H1 (cell line): ENCODE results near the gene PLXNB3. TPM values are rescaled to one million over a fixed set of nuclear protein-coding genes. Genes with fewer than 3 reads are reported as not detected.
A peak's percentile ranks its signal among the peaks of the same experiment; 100 is the strongest.

Source experiments
- CTCF ChIA-PET: fragments of 300-600 bp; sonication (Branson Sonifier 250); formaldehyde crosslinking; loops from one replicate; lab custom pipeline; 2021; ENCODE audit not compliant: partially characterized antibody; lab: Charles Lee
- POLR2A ChIA-PET: fragments of 300-600 bp; sonication (Branson Sonifier 250); formaldehyde crosslinking; loops from one replicate; lab custom pipeline; 2021; ENCODE audit warnings: inconsistent platforms; ENCODE audit not compliant: partially characterized antibody; lab: Charles Lee
- DNase-seq, 2 experiments: peaks; one replicate each; pipeline versions ENCODE4 v3.0.0 to v3.0.0-alpha.2; 2010 to 2022; ENCODE audit warnings: low spot score in 2 of 2, low read depth in 1 of 2, mixed read lengths in 1 of 2
- FAIRE-seq: peaks from 2 replicates; lab custom pipeline; 2011; peaks lifted over from hg19 to GRCh38; lab: Jason Lieb, UNC
- H2AFZ ChIP-seq: 2 replicates; pipeline ENCODE4 v1.8.1; 2012; ENCODE audit warnings: low read length, inconsistent platforms
- H2AK5ac ChIP-seq: 2 replicates; pipeline ENCODE4 v1.6.1; 2013; ENCODE audit warnings: low read depth, low read length
- H2BK120ac ChIP-seq: replicated peaks from 2 replicates; pipeline ENCODE3; 2013; ENCODE audit warnings: low read depth, low read length, inconsistent platforms
- H2BK12ac ChIP-seq: 2 replicates; pipeline ENCODE4 v1.6.1; 2013; ENCODE audit warnings: low read depth, low read length
- H2BK15ac ChIP-seq: 2 replicates; pipeline ENCODE4 v1.6.1; 2013; ENCODE audit warnings: low read length
- H2BK20ac ChIP-seq: 2 replicates; pipeline ENCODE4 v1.6.1; 2013; ENCODE audit warnings: low read length
- H2BK5ac ChIP-seq: 2 replicates; pipeline ENCODE4 v1.6.1; 2013; ENCODE audit warnings: low read depth, low read length
- H3K14ac ChIP-seq: 2 replicates; pipeline ENCODE4 v1.6.1; 2013; ENCODE audit warnings: inconsistent platforms; ENCODE audit not compliant: insufficient read length
- H3K18ac ChIP-seq: 2 replicates; pipeline ENCODE4 v1.6.1; 2013; ENCODE audit warnings: low read length; ENCODE audit errors: extremely low read depth
- H3K23ac ChIP-seq: 2 replicates; pipeline ENCODE4 v1.6.1; 2013; ENCODE audit warnings: inconsistent platforms; ENCODE audit not compliant: insufficient read length
- H3K23me2 ChIP-seq: 2 replicates; pipeline ENCODE4 v1.6.1; 2013; ENCODE audit warnings: low read depth, low read length
- H3K27ac ChIP-seq: 2 replicates; pipeline ENCODE4 v1.6.1; 2011; ENCODE audit warnings: low read depth, low read length, inconsistent platforms
- H3K27me3 ChIP-seq, 4 experiments: replicated peaks in 1 of 4; 1 replicate in 1 of 4; 2 replicates in 3 of 4; pipeline versions ENCODE4 v1.6.1 to v1.8.1; 2011 to 2013; ENCODE audit warnings: low read length in 3 of 4, mild to moderate bottlenecking in 3 of 4, inconsistent platforms in 2 of 4, mixed read lengths in 2 of 4, moderate library complexity in 1 of 4; ENCODE audit not compliant: control insufficient read depth in 3 of 4, insufficient read depth in 3 of 4; ENCODE audit errors: extremely low read depth in 1 of 4
- H3K36me3 ChIP-seq, 4 experiments: 2 replicates each; pipeline versions ENCODE4 v1.6.1 to v1.8.1; 2011 to 2013; ENCODE audit warnings: mild to moderate bottlenecking in 4 of 4, low read length in 3 of 4, moderate library complexity in 2 of 4, control low read depth in 1 of 4, inconsistent platforms in 1 of 4; ENCODE audit not compliant: insufficient read depth in 4 of 4, control insufficient read depth in 2 of 4
- H3K4ac ChIP-seq: replicated peaks from 2 replicates; pipeline ENCODE3; 2013; ENCODE audit warnings: low read length, low read depth, mixed read lengths, inconsistent platforms; ENCODE audit not compliant: insufficient read length
- H3K4me1 ChIP-seq, 4 experiments: replicated peaks in 1 of 4; 1 replicate in 1 of 4; 2 replicates in 3 of 4; pipeline versions ENCODE4 v1.6.1 to v1.8.1; 2011 to 2013; ENCODE audit warnings: low read length in 3 of 4, inconsistent platforms in 2 of 4, mixed read lengths in 1 of 4; ENCODE audit not compliant: insufficient read depth in 4 of 4, control insufficient read depth in 3 of 4
- H3K4me2 ChIP-seq, 2 experiments: 2 replicates each; pipeline versions ENCODE4 v1.6.1 to v1.8.1; 2011 to 2013; ENCODE audit warnings: low read depth in 2 of 2, low read length in 2 of 2, control low read depth in 1 of 2, inconsistent platforms in 1 of 2, mild to moderate bottlenecking in 1 of 2; ENCODE audit not compliant: insufficient read depth in 1 of 2
- H3K4me3 ChIP-seq, 4 experiments: fragments of 200-600, 300-600 bp in 1 of 4; sonication (generic), shearing (Covaris generic), sonication (Bioruptor Twin) in 1 of 4; 2 replicates each; pipeline versions ENCODE4 v1.5.1 to v1.8.1; 2011 to 2016; ENCODE audit warnings: low read length in 4 of 4, low read depth in 3 of 4, control low read depth in 2 of 4, inconsistent platforms in 2 of 4, mild to moderate bottlenecking in 2 of 4, mixed read lengths in 1 of 4, moderate library complexity in 1 of 4; ENCODE audit not compliant: insufficient read depth in 2 of 4; ENCODE audit errors: extremely low read depth in 1 of 4
- H3K56ac ChIP-seq: replicated peaks from 2 replicates; pipeline ENCODE3; 2013; ENCODE audit warnings: low read depth, mild to moderate bottlenecking, mixed read lengths, low read length, inconsistent platforms; ENCODE audit not compliant: insufficient read length
- H3K79me1 ChIP-seq: 2 replicates; pipeline ENCODE4 v1.6.1; 2013; ENCODE audit warnings: low read depth, low read length, control low read depth
- H3K79me2 ChIP-seq, 2 experiments: 2 replicates each; pipeline versions ENCODE4 v1.6.1 to v1.8.1; 2012 to 2013; ENCODE audit warnings: low read length in 2 of 2, mild to moderate bottlenecking in 2 of 2, inconsistent platforms in 1 of 2; ENCODE audit not compliant: insufficient read depth in 2 of 2, control insufficient read depth in 1 of 2
- H3K9ac ChIP-seq, 4 experiments: replicated peaks in 1 of 4; 1 replicate in 1 of 4; 2 replicates in 3 of 4; pipeline versions ENCODE4 v1.6.1 to v1.8.1; 2011 to 2013; ENCODE audit warnings: low read depth in 3 of 4, low read length in 3 of 4, control low read depth in 2 of 4, mild to moderate bottlenecking in 2 of 4, moderate library complexity in 2 of 4, inconsistent platforms in 1 of 4; ENCODE audit errors: extremely low read depth in 1 of 4
- H3K9me3 ChIP-seq, 2 experiments: 2 replicates each; pipeline versions ENCODE4 v1.6.1 to v1.8.1; 2012 to 2013; ENCODE audit warnings: mild to moderate bottlenecking in 2 of 2, moderate library complexity in 2 of 2, control low read depth in 1 of 2, inconsistent platforms in 1 of 2, low read depth in 1 of 2, low read length in 1 of 2, mixed read lengths in 1 of 2; ENCODE audit not compliant: insufficient read depth in 2 of 2
- H4K20me1 ChIP-seq, 2 experiments: replicated peaks in 1 of 2; 2 replicates each; pipeline versions ENCODE3 to v1.8.1; 2011 to 2013; ENCODE audit warnings: inconsistent platforms in 2 of 2, low read length in 2 of 2, mild to moderate bottlenecking in 1 of 2; ENCODE audit not compliant: insufficient read depth in 2 of 2, control insufficient read depth in 1 of 2
- H4K5ac ChIP-seq: 2 replicates; pipeline ENCODE4 v1.6.1; 2013; ENCODE audit warnings: low read length, low read depth, mixed read lengths, inconsistent platforms; ENCODE audit not compliant: insufficient read length
- H4K8ac ChIP-seq: 2 replicates; pipeline ENCODE4 v1.8.0; 2013; ENCODE audit warnings: mild to moderate bottlenecking, moderate library complexity, low read length, inconsistent platforms; ENCODE audit not compliant: insufficient read depth; ENCODE audit errors: extremely low read depth
- H4K91ac ChIP-seq: replicated peaks from 2 replicates; pipeline ENCODE3; 2013; ENCODE audit warnings: low read length, mixed read lengths, inconsistent platforms; ENCODE audit not compliant: insufficient read length
- CBX5 ChIP-seq: fragments of 300-800, 300-1000 bp; sonication (generic); IDR thresholded peaks from 2 replicates; pipeline ENCODE4 v1.7.1; 2016; ENCODE audit warnings: antibody characterized with exemption, low read length, low read depth
- CEBPB ChIP-seq: IDR thresholded peaks from 2 replicates; pipeline ENCODE4 v1.6.1; 2012; ENCODE audit warnings: low read depth, low read length
- CHD1 ChIP-seq: IDR thresholded peaks from 2 replicates; pipeline ENCODE4 v1.6.1; 2012; ENCODE audit warnings: low read depth, low read length, improper control_type of control experiment
- FOSL1 ChIP-seq: IDR thresholded peaks from 2 replicates; pipeline ENCODE4 v1.6.1; 2011; ENCODE audit warnings: mild to moderate bottlenecking, low read depth, low read length, moderate library complexity; ENCODE audit not compliant: insufficient read depth
- MAFK ChIP-seq: IDR thresholded peaks from 2 replicates; pipeline ENCODE4 v1.6.1; 2012; ENCODE audit warnings: low read depth, mild to moderate bottlenecking, improper control_type of control experiment, low read length
- RNF2 ChIP-seq: fragments of 200-900, 300-1000 bp; sonication (generic); IDR thresholded peaks from 2 replicates; pipeline ENCODE4 v1.7.1; 2016; ENCODE audit warnings: borderline replicate concordance, low read depth, mild to moderate bottlenecking, antibody characterized with exemption, low read length; ENCODE audit not compliant: poor library complexity, severe bottlenecking; ENCODE audit errors: missing control alignments
- SP1 ChIP-seq: IDR thresholded peaks from 2 replicates; pipeline ENCODE4 v1.6.1; 2011; ENCODE audit warnings: low read depth, low read length
- SP4 ChIP-seq: IDR thresholded peaks from 2 replicates; pipeline ENCODE4 v1.6.1; 2012; ENCODE audit warnings: low read length, inconsistent platforms
- SUZ12 ChIP-seq: fragments of 200-600 bp; sonication (generic); IDR thresholded peaks from 2 replicates; pipeline ENCODE4 v1.6.1; 2012; ENCODE audit warnings: mild to moderate bottlenecking, inconsistent platforms, low read length, moderate library complexity, mixed read lengths
- WGBS, 2 experiments: shearing (Covaris generic) in 1 of 2; methylation state at CpG; one replicate each; pipeline versions ENCODE4 v1.1.6 to v1.1.7; 2013 to 2015; ENCODE audit warnings: low lambda C conversion rate in 2 of 2, mixed read lengths in 2 of 2, inconsistent platforms in 1 of 2, low coverage in 1 of 2, missing lambda C conversion rate in 1 of 2; ENCODE audit not compliant: insufficient replicate concordance in 2 of 2, insufficient coverage in 1 of 2, insufficient read length in 1 of 2; ENCODE audit errors: extremely low coverage in 1 of 2, missing lambda C conversion rate in 1 of 2; 5-methylcytosine and 5-hydroxymethylcytosine counted together
- polyA plus RNA-seq, 7 experiments: library from polyadenylated mRNA; depleted of rRNA in 3 of 7; stranded (reverse) in 5 of 7; unstranded in 2 of 7; fragments of >200 nt in 5 of 7; fragments of 200-250 nt in 2 of 7; gene quantifications; 1 replicate in 5 of 7; 2 replicates in 1 of 7; 4 replicates in 1 of 7; pipeline versions ENCODE4 v1.2.1 to v1.2.3, GENCODE V29; 2011 to 2013; ENCODE audit warnings: missing spikeins in 2 of 7, mixed read lengths in 2 of 7
- total RNA-seq: library from RNA; stranded (reverse); fragmentation: NEBNext Ultra II Directional; extraction: Animal tissue kit (Norgen Biotek cat#: 25700); gene quantifications from 2 replicates; pipeline ENCODE4 v1.2.1, GENCODE V29; 2021
- TF ChIP-seq, protein P1 (sequence below), 3 experiments: IDR thresholded peaks; 1 replicate in 2 of 3; 2 replicates in 1 of 3; pipeline versions ENCODE4 v1.5.1 to v1.6.1; 2011; ENCODE audit warnings: low read length in 3 of 3, mild to moderate bottlenecking in 3 of 3, inconsistent platforms in 2 of 3, low read depth in 1 of 3, moderate library complexity in 1 of 3; ENCODE audit not compliant: insufficient read depth in 1 of 3; ENCODE audit errors: control extremely low read depth in 1 of 3

PLXNB3 gene
- total and polyA plus RNA-seq, 2 of the 8 experiments (the other 6 are each of a cell fraction or from before 2014, with no cell fraction given) = 1.2 to 2.7 TPM

DNA sequence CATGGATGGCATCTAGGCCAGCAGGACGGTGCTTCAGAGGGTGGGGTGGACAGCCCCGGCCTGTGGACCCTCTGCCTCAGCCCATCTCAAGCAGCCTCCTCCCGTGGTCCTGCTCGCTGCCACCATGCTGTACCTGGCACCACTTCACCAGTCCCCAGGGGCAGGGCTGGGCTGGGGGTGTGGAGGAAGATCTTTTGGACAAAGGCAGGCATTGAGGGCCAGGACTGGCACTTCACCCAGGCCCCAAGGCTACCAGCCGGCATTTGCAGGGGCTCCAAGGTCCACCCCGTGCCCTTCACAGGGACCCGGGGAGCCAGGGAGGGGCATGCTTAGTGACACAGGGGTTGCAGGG lies 713 bp downstream of the PLXNB3 start:
- Histone ChIP-seq H3K4me3 (no peak overlapping the region), H2BK120ac (no peak overlapping the region), H4K8ac (no peak overlapping the region), H2AFZ (no peak overlapping the region), H3K4me2 (no peak overlapping the region), H2AK5ac (no peak overlapping the region), H3K9me3 (no peaks in the 10 kb centered on the region), H3K79me1 (no peaks in the 10 kb centered on the region), H3K27ac (no peak overlapping the region), H4K5ac (no peak overlapping the region), H2BK20ac (no peak overlapping the region), H3K23ac (no peak overlapping the region), H3K4me1 (peaks cover 0 to 8% (median 4%) of the 10 kb centered on the region in 4 experiments; a peak in 5 of 7 replicates), H3K14ac (no peak overlapping the region), H3K4ac (no peak overlapping the region), H2BK15ac (0 out of 2 replicates have a peak overlapping the region, but pooled peaks have one; percentile 61), H3K23me2 (no peaks in the 10 kb centered on the region), H3K56ac (no peak overlapping the region), H3K18ac (no peak overlapping the region), H4K91ac (no peak overlapping the region), H3K36me3 (no peaks in the 10 kb centered on the region), H2BK12ac (no peak overlapping the region), H3K79me2 (no peaks in the 10 kb centered on the region), H4K20me1 (no peaks in the 10 kb centered on the region), H2BK5ac (no peak overlapping the region), H3K9ac (no peak overlapping the region), H3K27me3 (no peaks in the 10 kb centered on the region)
- WGBS, 2 experiments = 94% methylated on average over 5 of the region's 7 CpGs; no CpG with 5 or more reads in 1 of the 2 experiments
- DNase-seq (no peak), FAIRE-seq (no peak)
- POLR2A ChIA-PET = no interaction called here
- CTCF ChIA-PET = interaction anchor here (0.6 to 3.7 kb wide), 4 partner anchors 14 to 182 kb away, joined by 3 to 16 read pairs (median 5); no protein-coding TSS in a partner anchor
- TF ChIP-seq SUZ12 (no peak), CHD1 (no peak), SP4 (no peak), CBX5 (no peak), SP1 (no peak), CEBPB (no peak), MAFK (no peak), RNF2 (no peak), FOSL1 (no peak)
- TF ChIP-seq, protein P1, sequence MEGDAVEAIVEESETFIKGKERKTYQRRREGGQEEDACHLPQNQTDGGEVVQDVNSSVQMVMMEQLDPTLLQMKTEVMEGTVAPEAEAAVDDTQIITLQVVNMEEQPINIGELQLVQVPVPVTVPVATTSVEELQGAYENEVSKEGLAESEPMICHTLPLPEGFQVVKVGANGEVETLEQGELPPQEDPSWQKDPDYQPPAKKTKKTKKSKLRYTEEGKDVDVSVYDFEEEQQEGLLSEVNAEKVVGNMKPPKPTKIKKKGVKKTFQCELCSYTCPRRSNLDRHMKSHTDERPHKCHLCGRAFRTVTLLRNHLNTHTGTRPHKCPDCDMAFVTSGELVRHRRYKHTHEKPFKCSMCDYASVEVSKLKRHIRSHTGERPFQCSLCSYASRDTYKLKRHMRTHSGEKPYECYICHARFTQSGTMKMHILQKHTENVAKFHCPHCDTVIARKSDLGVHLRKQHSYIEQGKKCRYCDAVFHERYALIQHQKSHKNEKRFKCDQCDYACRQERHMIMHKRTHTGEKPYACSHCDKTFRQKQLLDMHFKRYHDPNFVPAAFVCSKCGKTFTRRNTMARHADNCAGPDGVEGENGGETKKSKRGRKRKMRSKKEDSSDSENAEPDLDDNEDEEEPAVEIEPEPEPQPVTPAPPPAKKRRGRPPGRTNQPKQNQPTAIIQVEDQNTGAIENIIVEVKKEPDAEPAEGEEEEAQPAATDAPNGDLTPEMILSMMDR (IDR thresholded peaks at IDR 0.05; ENCODE audit: control extremely low read depth in 1 of 3, insufficient read depth in 1 of 3, low read depth in 1 of 3, low read length in 3 of 3) = no peak
